Activated naive CD8-positive, alpha-beta T cell treated with anti-CD3 and anti-CD28 coated beads, Interleukin-2, amount 10 ng/mL, durations not matched to agents 7 days and 5 days (primary cell): ENCODE measurements around the gene STK32B. TPM values are rescaled to one million over a fixed set of nuclear protein-coding genes. Genes with fewer than 3 reads are reported as not detected.

ENCODE experiments used
- ATAC-seq: fragments of 150-1000 bp; cut with Tn5 transposase; one replicate; pipeline ENCODE4 v1.10.0; 2021; ENCODE audit warnings: low read depth, moderate library complexity
- POLR2A ChIA-PET: fragments of 350-600 bp; sonication (Branson Sonifier 250); formaldehyde crosslinking; loops from one replicate; lab custom pipeline; 2021; ENCODE audit warnings: antibody characterized with exemption; lab: Charles Lee
- DNase-seq: peaks from one replicate; pipeline ENCODE4 v3.0.0; 2021
- H3K27ac Mint-ChIP-seq: one replicate; pipeline ENCODE4 v1.8.0; 2022; ENCODE audit warnings: mild to moderate bottlenecking, mixed read lengths
- H3K27me3 Mint-ChIP-seq: one replicate; pipeline ENCODE4 v1.8.0; 2022; ENCODE audit warnings: mild to moderate bottlenecking, moderate library complexity, mixed read lengths
- H3K36me3 Mint-ChIP-seq: one replicate; pipeline ENCODE4 v1.8.0; 2021; ENCODE audit warnings: mild to moderate bottlenecking, mixed read lengths
- H3K4me1 Mint-ChIP-seq: one replicate; pipeline ENCODE4 v1.8.0; 2021; ENCODE audit warnings: mixed read lengths
- H3K4me3 Mint-ChIP-seq: one replicate; pipeline ENCODE4 v1.8.0; 2022; ENCODE audit warnings: mild to moderate bottlenecking, moderate library complexity, mixed read lengths
- H3K9me3 Mint-ChIP-seq: one replicate; pipeline ENCODE4 v1.8.0; 2021; ENCODE audit warnings: mixed read lengths
- total RNA-seq, 2 experiments: library from RNA; stranded (reverse); gene quantifications; one replicate each; pipeline ENCODE4 v1.2.3, GENCODE V29; 2021

The STK32B gene
- total RNA-seq, 2 experiments from 2014 or later, result not detected

DNA sequence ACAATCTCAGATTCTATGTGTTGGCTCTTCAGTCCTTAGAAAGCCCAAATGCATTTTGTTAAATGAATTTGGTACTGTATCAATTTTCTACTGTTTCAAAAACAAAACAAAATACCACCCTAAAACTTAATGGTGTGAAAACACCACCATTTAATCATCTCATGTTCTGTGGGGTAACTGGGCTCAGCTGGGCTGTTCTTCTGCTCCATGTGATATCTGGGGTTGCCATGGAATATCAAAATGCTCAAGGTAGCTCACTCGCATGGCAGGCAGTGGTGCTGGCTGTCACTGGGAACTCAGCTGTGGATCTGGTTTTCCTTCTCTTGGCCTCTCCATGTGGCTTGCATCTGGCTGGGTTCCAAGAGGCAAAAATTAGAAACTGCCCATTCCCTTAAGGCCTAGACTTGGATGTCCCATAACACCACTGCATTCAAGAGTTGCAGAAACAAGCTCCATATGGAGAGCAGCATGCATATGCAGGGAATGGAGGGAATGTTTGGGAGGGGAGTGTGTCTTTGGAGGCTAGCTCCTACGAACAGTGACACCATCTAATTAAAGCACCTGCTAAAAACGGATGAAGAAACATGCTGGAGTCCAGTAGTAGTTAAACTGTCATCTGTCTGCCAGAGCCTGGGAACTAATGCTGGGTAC, 279.2 kb downstream of the STK32B start:
- H3K27me3 Mint-ChIP-seq, result no peaks in the 10 kb centered on the region
- no peak overlapping the region for H3K4me3 Mint-ChIP-seq
- H3K9me3 Mint-ChIP-seq, result peaks cover 5% of the 10 kb centered on the region
- no peaks in the 10 kb centered on the region for H3K36me3 Mint-ChIP-seq
- DNase-seq (no peak), ATAC-seq (no peak)
- H3K4me1 Mint-ChIP-seq, result no peaks in the 10 kb centered on the region
- POLR2A ChIA-PET, result no interaction called here
- H3K27ac Mint-ChIP-seq, result no peak overlapping the region

DNA sequence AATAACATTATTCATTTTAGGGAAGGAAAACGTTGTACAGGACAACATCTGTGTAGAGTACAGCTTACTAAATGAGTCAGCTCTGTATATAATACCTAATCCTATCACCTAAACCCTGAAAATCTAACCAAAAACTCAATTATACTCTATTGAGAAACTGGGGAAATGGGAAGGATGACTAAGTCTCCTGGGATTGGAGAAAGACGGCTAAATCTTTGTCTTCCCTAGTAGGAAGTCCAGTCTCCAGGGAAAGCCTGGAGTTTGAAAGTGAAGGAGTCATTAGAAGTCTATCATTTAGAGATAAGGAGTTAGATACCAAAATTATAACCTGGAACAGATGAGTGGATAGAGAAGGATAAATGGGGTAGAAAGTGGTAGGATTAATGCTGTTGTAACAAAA, 286.5 kb downstream of the STK32B start:
- Mint-ChIP-seq H3K27ac (no peak overlapping the region), H3K36me3 (no peaks in the 10 kb centered on the region), H3K4me1 (no peaks in the 10 kb centered on the region), H3K4me3 (no peak overlapping the region), H3K9me3 (peaks cover 3% of the 10 kb centered on the region), H3K27me3 (no peaks in the 10 kb centered on the region)
- DNase-seq (no peak), ATAC-seq (no peak)
- POLR2A ChIA-PET, result no interaction called here

DNA sequence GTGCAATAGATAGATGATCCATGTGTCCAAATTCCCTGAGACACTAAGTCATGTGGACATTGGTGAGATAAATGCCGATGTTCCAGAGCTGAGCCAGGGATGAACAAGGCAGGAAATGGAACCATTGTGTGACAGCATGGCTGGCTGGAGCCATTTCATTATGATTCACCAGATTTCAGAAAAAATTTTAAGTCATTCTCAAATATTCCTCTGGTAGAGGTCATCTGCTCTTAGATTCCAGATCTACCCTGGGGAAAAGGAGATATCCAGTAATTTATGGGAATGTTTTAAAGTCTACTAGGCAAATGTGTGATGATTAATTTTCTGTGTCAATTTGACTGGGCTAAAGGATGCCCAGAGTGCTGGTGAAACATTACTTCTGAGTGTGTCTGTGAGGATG, 287.3 kb downstream of the STK32B start:
- H3K4me1 Mint-ChIP-seq, result no peaks in the 10 kb centered on the region
- POLR2A ChIA-PET, result no interaction called here
- no peak overlapping the region for H3K4me3 Mint-ChIP-seq
- H3K27me3 Mint-ChIP-seq, result no peaks in the 10 kb centered on the region
- no peaks in the 10 kb centered on the region for H3K36me3 Mint-ChIP-seq
- ATAC-seq (no peak), DNase-seq (no peak)
- no peak overlapping the region for H3K27ac Mint-ChIP-seq
- peaks cover 3% of the 10 kb centered on the region for H3K9me3 Mint-ChIP-seq

DNA sequence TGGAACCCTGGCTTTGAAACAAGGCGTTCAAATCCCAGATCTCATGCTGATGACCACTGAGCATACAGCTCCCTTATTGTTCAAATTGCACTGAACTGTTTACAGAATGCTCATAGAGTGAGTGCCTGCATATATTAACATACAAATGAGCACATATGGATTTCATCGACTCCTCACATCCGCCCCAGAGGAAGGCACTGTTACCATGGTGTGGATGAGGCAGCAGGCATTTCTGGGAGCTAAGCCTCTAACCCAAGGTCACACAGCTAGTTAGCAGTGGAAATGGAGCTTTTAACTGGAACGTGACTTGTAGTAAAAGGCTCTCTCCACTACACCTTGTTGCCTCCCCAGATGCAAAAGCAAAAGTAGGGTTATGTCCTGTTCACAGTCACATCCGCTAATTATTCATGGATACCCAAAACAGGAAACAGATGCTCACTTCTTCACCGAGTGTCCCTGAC, 289.7 kb downstream of the STK32B start:
- Mint-ChIP-seq H3K9me3 (peaks cover 3% of the 10 kb centered on the region), H3K27ac (no peak overlapping the region), H3K4me1 (no peaks in the 10 kb centered on the region), H3K4me3 (no peak overlapping the region), H3K27me3 (no peaks in the 10 kb centered on the region), H3K36me3 (no peaks in the 10 kb centered on the region)
- POLR2A ChIA-PET, result no interaction called here
- ATAC-seq, result no peak
- DNase-seq, result no peak

DNA sequence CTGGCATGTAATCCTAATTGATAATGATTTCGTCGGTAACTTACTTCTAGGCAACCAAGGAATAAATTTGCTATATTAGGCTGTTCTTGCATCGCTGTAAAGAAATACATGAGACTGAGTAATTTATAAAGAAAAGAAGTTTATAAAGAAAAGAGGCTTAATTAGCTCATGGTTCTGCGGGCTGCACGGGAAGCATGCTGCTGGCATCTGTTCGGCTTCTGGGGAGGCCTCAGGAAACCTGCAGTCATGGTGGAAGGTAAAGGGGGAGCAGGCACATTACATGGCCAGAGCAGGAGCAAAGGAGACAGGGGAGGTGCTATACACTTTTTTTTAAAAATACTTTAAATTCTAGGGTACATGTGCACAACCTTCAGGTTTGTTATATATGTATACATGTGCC, 290.2 kb downstream of the STK32B start:
- no peaks in the 10 kb centered on the region for H3K36me3 Mint-ChIP-seq
- no peak for ATAC-seq
- no peak overlapping the region for H3K4me3 Mint-ChIP-seq
- H3K9me3 Mint-ChIP-seq, result peaks cover 3% of the 10 kb centered on the region
- H3K27ac Mint-ChIP-seq, result no peak overlapping the region
- H3K4me1 Mint-ChIP-seq, result no peaks in the 10 kb centered on the region
- DNase-seq, result no peak
- POLR2A ChIA-PET, result no interaction called here
- H3K27me3 Mint-ChIP-seq, result no peaks in the 10 kb centered on the region

DNA sequence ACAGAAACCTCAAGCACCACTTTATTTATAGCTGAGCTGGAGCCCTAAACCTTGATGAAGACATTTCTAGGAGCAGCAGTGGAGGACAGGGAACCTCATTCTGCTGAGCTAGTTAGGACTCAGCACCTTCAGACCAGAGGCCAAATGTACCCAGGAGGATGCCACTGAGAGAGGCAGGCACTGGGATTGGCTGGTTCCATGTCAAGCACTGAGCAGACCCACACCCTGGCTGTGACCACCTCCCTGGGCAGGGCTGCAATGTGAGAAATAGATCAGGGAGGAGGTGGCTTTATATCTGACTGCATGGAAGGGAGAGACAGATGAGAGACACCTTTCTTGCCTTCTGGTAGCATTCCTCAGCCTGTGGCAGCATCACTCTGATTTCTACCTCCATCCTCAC, 304.6 kb downstream of the STK32B start:
- Mint-ChIP-seq H3K36me3 (no peaks in the 10 kb centered on the region), H3K27me3 (peaks cover 2% of the 10 kb centered on the region), H3K27ac (no peak overlapping the region), H3K9me3 (peaks cover 1% of the 10 kb centered on the region), H3K4me1 (no peaks in the 10 kb centered on the region), H3K4me3 (no peak overlapping the region)
- ATAC-seq, result no peak
- POLR2A ChIA-PET, result no interaction called here
- no peak for DNase-seq

DNA sequence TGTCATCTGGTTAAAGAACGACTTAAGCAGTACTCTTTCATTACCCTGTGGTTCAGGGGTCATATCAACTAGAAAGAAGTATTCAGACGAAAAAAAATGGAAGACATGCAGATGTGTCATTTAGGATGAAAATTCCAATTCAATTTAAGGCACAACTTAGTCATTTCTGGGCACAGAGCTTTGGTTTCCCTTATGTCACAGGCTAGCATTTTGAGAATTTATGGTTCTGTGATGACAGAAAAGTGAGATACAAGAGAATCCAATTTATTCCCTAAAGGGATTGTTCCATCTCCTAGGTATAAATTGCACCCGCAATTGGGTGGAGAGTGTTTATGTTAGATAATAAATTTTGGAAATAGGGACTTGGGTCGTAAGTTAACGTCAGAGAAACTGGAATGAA, 306.6 kb downstream of the STK32B start:
- no peak for ATAC-seq
- H3K4me3 Mint-ChIP-seq, result no peak overlapping the region
- no peaks in the 10 kb centered on the region for H3K36me3 Mint-ChIP-seq
- DNase-seq, result no peak
- H3K4me1 Mint-ChIP-seq, result no peaks in the 10 kb centered on the region
- POLR2A ChIA-PET, result no interaction called here
- no peak overlapping the region for H3K27ac Mint-ChIP-seq
- no peaks in the 10 kb centered on the region for H3K27me3 Mint-ChIP-seq
- H3K9me3 Mint-ChIP-seq, result peaks cover 1% of the 10 kb centered on the region

DNA sequence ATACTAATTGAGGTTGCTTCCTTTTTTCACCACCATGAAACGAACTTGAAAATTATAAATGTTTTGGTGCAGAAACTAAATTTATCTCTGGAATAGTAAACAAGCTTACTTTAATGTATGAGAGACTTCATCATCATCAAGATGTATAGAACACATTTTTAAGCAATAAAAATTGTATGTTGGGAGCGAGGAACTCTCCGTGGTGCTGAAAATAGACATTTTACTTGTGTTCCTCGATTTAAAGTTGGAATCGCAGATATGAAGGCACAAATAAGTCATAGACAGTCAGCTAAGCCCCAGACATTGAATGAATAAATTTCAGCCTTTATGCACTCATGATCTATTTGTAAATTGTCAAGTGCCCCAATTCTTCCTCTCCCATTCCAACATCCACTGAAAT, 310.7 kb downstream of the STK32B start:
- POLR2A ChIA-PET, result no interaction called here
- Mint-ChIP-seq H3K4me3 (no peak overlapping the region), H3K36me3 (no peaks in the 10 kb centered on the region), H3K9me3 (peaks cover 3% of the 10 kb centered on the region), H3K27ac (no peak overlapping the region), H3K27me3 (no peaks in the 10 kb centered on the region), H3K4me1 (no peaks in the 10 kb centered on the region)
- no peak for DNase-seq
- ATAC-seq, result no peak

DNA sequence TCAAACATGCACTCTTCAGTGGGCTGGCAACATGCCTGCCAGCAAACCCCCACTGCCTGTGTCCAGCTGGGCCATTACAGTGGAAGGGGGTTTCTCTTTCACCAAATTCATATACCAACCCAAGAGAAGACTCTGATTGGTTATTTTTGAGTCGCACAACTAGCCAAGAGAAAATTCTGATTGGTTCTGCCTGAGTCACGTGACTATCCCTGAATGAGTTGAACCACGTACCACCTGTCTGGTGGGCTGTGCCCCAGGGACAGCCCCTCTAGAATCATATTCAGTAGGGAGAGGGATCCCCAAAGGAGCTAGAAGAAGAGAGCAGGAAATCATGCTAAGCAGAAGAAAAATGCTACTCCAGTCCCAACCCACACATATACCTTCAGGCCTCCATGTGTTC, 313.1 kb downstream of the STK32B start:
- Mint-ChIP-seq H3K27me3 (no peaks in the 10 kb centered on the region), H3K4me3 (no peak overlapping the region), H3K4me1 (no peaks in the 10 kb centered on the region), H3K36me3 (no peaks in the 10 kb centered on the region), H3K27ac (no peak overlapping the region), H3K9me3 (peaks cover 3% of the 10 kb centered on the region)
- POLR2A ChIA-PET, result no interaction called here
- no peak for DNase-seq
- ATAC-seq, result no peak

DNA sequence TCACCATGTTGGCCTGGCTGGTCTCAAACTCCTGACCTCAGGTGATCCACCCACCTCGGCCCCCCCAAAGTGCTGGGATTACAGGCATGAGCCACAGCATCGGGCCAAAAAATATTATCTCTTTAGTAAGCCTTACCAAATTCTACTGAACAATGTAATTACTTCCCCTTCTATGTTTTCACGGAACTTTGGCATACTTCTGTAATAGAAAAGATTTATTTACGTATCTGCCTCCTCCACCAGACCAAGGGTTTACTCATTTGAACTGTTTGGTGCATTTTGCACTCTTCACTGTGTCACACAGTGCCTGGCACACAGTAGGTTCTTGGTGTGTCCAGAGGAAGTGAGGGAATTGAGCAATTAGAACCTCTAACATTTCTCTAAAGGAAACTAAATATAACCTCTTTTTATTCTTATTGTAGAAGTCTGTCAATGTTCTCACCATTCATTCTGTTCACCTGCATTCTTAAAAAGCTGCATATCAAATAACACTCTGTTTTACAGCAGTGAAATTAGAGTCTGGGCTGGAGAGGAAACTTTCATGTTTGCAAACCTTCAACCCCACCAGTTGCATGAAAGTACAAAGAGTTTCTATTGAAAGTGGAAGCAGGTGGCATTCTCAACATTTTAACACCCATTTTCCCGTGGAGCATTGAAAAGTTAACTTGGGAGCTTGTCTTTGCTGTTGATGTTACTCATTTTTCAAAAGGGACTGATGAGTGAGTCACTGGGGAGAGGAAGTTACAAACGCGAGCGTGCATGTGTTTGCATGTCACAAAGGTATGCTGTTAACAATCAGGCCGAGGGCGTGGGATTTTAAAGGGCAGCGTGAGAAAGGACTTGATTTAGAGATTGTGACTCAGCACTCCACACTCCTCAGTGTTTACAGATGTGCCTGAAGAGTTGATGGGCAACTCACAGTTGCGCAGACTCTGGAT, 314.1 kb downstream of the STK32B start:
- DNase-seq, result no peak
- POLR2A ChIA-PET, result no interaction called here
- peaks cover 3% of the 10 kb centered on the region for H3K9me3 Mint-ChIP-seq

DNA sequence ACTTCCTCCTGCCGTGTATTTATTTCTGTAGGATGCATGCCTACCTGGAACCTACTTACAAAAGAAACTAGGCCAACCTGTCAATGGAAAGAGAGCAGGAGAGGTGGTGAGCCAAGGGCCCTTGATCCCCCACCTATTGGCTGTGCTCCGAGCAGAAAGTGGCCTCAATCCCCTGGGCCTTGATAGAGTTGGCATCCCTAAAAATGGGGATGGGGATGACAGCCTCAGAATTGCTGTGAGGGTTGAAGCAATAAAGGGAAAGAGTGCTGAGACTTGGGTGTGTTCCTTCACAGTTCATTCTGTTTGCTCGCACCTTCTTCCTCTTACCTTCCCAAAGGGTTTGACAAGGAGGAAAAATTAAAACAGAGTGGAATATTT, 314.7 kb downstream of the STK32B start:
- H3K4me3 Mint-ChIP-seq, result no peak overlapping the region
- no peaks in the 10 kb centered on the region for H3K4me1 Mint-ChIP-seq
- H3K27me3 Mint-ChIP-seq, result no peaks in the 10 kb centered on the region
- no peak overlapping the region for H3K27ac Mint-ChIP-seq
- ATAC-seq (no peak), DNase-seq (no peak)
- peaks cover 3% of the 10 kb centered on the region for H3K9me3 Mint-ChIP-seq
- no peaks in the 10 kb centered on the region for H3K36me3 Mint-ChIP-seq
- POLR2A ChIA-PET, result no interaction called here

More for the DNA sequence above, 314.1 kb downstream of the STK32B start:
- ATAC-seq, result no peak
- Mint-ChIP-seq H3K4me1 (no peaks in the 10 kb centered on the region), H3K27me3 (no peaks in the 10 kb centered on the region), H3K27ac (no peak overlapping the region), H3K36me3 (no peaks in the 10 kb centered on the region), H3K4me3 (no peak overlapping the region)

DNA sequence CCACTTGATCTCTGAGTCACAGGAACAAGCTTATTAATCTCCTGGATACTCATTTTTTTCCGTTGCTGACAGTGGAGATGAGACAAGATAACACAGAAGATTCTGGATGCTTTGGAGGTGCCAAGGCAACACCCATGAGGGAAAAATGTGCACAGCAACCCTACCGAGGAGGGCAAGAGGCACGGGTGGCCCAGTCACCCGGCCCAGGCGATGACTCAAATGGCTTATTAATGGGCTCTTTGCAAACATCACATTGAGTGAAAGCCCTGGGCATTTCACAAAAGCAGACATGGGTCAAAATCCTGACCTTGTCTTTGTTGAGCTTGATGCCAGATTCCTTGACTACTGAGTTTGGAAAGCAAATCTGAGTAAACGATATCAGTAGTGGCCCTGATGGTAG, 315.1 kb downstream of the STK32B start:
- ATAC-seq, result no peak
- no peaks in the 10 kb centered on the region for H3K27me3 Mint-ChIP-seq
- peaks cover 3% of the 10 kb centered on the region for H3K9me3 Mint-ChIP-seq
- no peak overlapping the region for H3K27ac Mint-ChIP-seq
- POLR2A ChIA-PET, result no interaction called here
- H3K4me1 Mint-ChIP-seq, result no peaks in the 10 kb centered on the region
- no peak for DNase-seq
- no peaks in the 10 kb centered on the region for H3K36me3 Mint-ChIP-seq
- no peak overlapping the region for H3K4me3 Mint-ChIP-seq

DNA sequence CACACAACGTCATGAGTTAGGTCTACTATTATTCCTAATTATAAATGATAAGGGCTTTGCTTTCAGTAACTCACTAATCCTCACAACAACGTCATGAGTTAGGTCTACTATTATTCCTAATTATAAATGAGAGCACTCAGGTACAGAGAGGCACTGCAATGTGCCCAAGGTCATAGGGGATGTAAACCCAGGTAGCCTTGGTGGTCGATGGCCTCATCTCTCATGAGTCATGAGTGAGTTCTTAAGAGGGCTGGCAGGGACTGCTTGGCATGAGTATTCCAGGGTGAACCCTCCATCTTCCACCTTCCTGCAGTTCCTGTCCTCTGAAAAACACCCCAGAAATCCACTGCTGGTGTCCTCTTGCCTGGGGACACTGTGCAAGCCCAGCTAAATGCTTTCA, 317.1 kb downstream of the STK32B start:
- H3K27ac Mint-ChIP-seq, result no peak overlapping the region
- no peaks in the 10 kb centered on the region for H3K27me3 Mint-ChIP-seq
- no peaks in the 10 kb centered on the region for H3K36me3 Mint-ChIP-seq
- peaks cover 2% of the 10 kb centered on the region for H3K9me3 Mint-ChIP-seq
- no peak for DNase-seq
- ATAC-seq, result no peak
- no peak overlapping the region for H3K4me3 Mint-ChIP-seq
- POLR2A ChIA-PET, result no interaction called here
- H3K4me1 Mint-ChIP-seq, result no peaks in the 10 kb centered on the region

DNA sequence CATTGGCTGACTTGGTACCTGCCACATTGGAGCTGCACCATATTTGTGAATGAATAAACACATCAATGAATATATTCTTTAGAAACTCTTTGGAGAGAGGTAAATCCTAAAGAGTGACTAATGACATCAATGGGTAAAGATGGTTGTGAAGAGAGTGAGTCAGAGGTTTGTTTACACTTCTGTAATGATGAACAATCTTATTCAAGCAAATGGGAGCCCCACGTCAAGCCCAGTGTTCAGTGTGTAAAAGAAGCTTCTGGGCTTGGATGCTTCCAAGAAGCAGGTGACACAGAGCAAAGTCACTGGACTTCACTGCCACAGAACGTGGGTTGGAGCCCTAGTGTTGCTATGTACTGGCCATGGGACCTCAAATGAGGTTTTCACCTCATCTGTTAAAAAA, 319.0 kb downstream of the STK32B start:
- no peak overlapping the region for H3K27ac Mint-ChIP-seq
- DNase-seq (no peak), ATAC-seq (no peak)
- H3K4me3 Mint-ChIP-seq, result no peak overlapping the region
- no peaks in the 10 kb centered on the region for H3K4me1 Mint-ChIP-seq
- H3K27me3 Mint-ChIP-seq, result no peaks in the 10 kb centered on the region
- POLR2A ChIA-PET, result no interaction called here
- peaks cover 6% of the 10 kb centered on the region for H3K9me3 Mint-ChIP-seq
- no peaks in the 10 kb centered on the region for H3K36me3 Mint-ChIP-seq
